Stimulated activated CD8-positive, alpha-beta memory T cell treated with anti-CD3 and anti-CD28 coated beads, Interleukin-12 subunit alpha, Interleukin-12 subunit beta, amount 100 ng/mL, for 1 hour (primary cell): ENCODE data around the gene NOL4L.

Source experiments
- DNase-seq: peaks from one replicate; pipeline ENCODE4 v3.0.0-alpha.2; 2020; ENCODE audit warnings: low read depth

The NOL4L gene

DNA sequence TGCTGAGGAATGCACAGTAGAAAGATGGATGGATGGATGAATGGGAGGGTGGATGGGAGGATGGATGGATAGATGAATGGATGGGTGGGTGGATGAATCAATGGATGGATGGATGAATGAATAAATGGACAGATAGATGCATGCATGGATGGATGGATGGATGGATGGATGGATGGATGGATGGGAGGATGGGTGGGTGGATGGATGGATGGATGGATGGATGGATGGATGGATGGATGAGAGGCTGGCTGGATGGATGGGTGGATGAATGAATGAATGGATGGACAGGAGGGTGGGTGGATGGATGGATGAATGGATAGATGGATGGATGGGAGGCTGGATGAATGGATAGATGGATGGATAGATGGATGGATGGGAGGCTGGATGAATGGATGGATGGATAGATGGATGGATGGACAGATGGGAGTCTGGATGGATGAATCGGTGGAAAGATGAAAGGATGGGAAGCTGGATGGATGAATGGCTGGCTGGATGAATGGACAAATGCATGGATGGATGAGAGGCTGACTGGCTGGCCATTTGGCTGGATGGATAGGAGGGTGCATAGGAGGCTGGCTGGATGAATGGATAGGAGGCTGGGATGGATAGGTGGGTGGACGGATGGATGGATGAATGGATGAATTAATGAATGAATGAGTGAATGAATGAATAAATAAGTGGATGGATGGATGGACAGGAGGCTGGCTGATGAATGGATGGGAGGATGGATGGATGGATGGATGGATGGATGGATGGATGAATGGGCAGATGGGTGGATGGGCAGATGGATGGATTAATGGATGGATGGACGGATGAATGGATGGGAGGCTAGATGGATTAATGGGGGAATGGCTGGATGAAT is 28.3 kb upstream of the NOL4L start:
- no peak for DNase-seq

DNA sequence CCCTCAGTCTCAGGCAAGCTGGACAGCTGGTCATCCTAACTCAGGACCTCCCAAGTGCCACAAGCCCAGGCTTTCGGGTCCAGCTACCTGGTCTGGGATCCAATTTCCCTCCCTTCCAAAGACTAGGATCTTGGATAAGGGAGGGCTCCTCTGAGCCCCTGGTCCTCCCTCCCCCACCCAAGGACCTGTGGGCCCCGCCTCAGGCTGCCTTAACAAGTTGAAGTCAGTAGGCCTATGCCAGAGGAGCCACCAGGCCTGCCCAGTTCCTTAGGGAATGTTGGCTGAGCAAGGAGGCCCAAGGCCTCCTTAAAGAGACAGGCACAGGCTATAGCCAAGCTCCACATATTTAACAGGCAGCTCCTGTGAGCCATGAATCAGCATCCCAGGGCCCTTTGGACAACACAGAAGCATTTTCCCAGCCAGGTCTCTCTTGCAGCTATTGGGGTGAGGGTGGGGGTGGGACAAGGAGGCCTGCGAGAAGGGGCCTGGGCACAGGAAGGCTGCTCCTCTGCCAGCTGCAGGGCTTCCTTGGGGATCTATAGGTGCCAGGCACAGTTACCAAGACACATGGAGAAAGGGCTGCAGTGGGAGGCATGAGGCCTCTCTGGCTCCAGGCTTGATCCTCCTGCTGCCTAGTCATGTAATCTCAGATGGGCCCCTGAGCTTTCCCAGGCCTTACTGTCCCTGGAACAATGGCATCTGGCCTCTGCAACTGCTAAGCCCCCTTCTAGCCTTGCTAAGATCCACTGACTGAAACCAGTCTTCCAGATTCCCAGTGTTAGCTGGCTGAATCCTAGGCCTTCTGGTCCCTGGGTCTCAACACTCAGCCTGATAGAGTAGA is 27.4 kb upstream of the NOL4L start:
- DNase-seq: no peak

DNA sequence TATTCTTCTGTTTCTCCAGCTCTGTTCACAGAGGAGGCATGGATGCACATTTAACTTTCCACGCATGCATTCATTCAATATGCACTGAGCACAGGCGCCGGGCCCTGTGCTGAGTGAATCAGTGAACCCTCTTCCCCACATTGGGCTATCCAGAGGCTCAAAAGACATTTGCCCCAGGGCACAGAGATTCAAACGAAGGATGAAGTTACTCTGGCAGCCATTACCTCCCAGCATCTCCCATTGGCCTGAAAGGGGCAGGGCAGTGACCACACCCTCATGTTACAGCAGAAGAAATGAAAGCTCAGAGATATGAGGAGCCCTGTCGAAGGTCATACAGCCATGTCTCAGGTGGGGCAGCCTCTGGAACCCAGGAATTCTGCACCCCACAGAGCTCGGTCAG is 26.7 kb upstream of the NOL4L start:
- DNase-seq: no peak

DNA sequence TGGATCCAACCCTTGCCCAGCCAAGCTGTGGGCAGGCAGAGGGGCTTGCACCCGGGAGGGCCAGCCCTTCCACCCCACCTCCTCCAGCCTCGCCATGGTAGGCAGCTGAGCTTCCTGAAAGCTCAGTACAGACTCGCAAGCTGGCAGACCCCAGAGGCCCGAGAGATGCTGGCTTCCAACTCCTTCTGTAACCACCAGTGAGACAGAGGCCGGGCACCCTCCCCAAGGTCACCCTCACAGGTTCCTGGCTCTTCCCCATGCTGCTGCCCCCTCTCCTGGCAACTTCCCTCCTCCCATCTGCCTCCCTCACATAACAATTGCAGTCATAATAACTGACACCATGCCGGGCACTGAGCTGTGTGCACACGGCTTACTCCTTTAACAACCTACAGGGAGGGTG is 26.2 kb upstream of the NOL4L start:
- no peak for DNase-seq

DNA sequence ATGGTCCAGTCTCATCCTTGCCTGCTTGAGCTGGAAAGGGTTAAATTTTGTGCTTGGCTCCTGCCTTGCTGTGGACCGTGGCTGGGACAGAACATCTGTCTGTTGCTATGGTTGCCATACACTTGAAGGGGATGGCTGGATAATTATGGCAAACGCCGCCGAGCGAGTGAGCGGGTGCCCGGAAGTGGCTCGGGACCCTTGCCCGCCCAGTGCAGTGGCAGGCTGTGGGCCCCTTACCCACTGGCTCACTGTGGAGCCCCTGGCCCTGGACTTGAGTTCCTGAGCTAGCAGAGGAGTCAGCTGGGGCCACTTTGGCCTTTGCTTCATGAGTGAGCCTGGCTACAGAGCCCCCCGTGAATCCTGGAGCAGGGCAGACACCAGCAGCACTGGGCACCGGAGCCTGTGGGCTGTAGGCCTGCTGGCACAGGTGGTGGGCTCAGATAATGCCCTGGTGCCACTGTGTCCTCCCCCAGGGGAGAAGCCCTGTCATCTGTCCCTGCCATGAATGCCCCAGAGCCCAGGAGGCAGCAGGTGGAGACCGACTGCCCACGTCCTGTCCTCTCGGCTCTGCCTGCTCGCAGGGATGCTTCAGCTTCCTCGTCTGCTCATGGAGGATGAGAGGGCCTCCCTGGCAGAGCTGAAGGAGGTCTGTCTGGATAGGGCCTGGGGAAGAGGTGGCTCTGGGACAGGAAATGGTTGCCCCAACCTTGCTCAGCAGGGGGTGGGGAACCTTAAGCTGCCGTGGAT is 25.5 kb upstream of the NOL4L start:
- DNase-seq: no peak

DNA sequence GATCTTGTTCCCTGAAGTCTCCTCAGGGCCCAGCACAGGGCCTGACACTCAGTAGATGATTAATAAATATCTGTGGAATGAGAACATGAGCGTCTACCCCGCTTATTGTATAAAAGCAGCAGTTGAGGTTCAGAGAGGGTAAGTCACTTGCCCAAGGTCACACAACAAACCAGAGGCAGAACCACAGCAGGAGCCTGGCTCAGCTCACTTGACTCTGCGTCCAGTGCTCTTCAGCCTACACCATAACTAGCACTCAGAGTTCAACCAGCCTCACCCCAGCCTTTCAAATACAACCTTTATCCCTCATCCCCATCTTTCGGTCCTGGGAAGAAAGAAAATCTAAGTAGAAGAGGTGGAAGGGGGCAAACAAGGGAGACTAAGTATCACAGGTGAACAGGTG is 24.9 kb upstream of the NOL4L start:
- DNase-seq: no peak

DNA sequence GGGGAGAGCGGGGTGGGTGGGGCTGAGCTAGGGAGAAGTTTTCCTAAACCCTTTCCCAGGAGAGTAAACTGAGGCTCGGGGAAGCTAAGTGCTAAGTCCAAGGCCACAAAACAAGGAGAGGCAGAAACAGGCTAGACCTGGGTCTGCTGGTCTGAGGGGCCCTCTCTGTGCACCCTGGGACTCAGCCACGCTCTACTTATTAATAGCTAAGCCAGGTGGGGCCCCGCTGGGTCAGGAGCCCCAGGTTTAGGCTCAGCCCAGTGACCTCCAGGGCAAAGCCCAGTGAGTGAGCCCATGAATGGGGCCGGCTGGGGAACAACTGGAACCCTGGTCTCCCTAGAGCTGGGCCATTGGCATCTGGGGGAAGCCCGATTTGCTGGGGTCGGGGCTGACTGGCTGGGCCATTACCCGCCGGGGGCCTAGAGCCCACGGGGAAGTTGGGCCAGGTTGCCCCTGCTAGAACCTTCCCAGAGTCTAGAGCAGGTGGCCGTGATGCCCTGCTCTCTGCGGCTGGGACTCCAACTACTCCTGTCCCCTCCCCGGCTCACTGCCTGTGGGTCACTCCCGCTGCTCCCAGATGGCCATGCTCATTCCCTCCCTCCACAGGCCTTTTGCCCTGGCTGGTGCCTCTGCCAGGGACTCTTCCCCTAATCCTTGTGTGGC is 24.1 kb upstream of the NOL4L start:
- DNase-seq: no peak

DNA sequence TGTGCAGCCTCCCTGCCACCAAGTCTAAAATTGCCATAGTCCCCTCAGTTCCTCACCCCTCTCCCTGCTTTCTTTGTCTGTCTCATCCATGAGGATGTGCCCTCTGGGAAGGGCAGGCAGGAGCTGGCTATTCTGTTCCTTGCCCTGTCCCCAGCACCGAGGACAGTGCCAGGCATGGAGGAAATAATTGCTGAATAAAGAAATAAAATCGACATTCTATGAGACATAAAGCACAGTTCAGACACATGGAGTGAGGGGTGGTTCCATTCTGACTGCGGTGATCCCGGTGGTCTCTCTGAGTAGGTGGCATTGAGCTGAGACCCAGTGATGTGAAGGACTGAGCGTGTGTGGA is 23.5 kb upstream of the NOL4L start:
- no peak for DNase-seq

DNA sequence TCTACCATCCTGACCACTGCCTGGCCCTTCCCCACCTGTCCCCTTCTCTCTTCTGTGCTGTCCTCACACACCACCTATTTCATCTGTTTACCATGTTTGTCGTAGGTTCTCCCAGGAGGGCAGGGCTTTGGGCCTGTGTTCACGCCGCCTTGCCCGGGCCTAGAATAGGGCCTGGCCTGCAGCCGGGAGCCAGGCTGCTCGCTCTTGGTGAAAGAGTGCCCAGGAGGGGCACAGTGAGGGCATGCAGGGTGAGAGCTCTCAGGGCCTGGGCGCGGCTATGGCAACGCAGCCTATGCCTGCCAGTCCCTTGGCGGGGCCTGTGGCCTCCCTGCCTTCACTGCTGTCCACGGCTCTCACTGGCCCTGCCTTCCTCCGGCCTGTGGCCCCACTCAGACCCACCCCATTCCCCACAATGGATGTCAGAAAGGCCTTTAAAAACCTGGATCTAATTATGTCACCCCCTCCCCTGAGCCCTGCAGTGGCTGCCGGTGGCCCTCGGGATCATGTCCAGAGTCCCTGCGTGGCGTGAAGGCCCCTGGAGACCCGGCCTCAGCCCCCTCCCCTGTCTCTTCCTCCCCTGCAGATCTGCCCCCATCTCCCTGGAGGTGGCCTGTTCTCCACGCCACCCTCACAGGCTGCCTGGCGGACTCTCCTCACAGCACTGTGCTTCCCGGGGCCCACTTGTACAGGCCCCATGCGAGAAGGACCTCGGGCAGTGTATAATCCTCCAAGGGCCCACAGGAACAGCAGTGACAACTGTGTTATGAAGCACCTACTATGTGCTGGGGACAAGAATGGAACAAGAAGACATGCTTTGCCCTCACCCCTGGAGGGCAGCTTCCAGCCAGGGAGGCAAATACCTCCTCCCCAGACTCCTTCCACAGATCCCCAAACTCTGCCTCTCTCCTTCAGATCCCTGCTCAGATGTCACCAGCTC is 22.9 kb upstream of the NOL4L start:
- DNase-seq: no peak

DNA sequence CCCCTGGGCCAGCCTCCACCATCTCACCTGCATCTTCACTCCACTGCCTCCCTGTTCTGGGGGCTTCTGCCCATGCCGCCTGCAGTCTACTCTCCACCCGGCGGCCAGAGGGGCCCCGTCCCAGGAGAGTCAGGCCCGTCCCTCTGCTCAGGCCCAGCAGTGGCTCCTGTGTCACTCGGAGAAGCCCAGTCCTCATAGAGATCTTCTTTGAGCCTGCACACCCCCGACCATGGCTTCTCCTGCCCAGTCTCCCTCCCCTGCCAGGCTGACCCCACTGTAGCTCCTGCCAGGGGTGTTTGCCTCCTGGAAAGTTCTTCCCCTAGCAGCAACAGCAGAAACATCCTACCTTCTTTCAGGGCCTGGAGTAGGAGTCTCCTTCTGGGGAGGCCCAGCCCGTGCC is 22.2 kb upstream of the NOL4L start:
- no peak for DNase-seq

DNA sequence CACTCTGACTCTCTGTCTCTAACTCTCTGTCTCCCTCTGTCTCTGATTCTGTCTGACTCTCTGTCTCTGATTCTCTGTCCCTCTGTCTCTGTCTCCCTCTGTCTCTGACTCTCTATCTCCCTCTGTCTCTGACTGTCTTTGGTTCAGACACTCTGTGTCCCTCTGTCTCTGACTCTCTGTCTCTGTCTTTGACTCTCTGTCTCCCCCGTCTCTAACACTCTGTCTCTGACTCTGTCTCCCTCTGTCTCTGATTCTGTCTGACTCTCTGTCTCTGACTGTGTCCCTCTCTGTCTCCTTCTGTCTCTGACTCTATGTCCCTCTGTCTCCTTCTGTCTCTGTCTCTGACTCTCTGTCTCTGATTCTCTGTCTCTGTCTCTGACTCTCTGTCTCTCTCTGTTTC is 21.7 kb upstream of the NOL4L start:
- DNase-seq: no peak

DNA sequence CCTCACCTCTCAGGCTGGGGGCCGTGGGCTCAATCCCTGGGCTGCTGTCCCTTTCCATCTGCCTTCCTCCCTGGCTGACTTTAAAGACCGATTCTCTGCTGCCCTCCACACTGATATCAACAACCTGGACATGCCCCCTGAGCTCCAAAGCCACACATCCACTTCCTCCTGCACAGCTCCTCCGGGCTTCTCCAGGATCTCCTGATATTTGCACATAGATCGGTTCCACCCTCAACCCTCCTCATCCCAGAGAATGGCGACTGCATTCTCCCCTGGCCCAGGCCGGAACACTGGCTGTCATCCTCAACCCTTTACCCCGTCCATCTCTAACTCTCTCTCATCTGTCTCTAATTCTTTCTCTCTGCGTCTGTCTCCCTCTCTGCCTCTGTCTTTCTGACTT is 21.0 kb upstream of the NOL4L start:
- DNase-seq: no peak

DNA sequence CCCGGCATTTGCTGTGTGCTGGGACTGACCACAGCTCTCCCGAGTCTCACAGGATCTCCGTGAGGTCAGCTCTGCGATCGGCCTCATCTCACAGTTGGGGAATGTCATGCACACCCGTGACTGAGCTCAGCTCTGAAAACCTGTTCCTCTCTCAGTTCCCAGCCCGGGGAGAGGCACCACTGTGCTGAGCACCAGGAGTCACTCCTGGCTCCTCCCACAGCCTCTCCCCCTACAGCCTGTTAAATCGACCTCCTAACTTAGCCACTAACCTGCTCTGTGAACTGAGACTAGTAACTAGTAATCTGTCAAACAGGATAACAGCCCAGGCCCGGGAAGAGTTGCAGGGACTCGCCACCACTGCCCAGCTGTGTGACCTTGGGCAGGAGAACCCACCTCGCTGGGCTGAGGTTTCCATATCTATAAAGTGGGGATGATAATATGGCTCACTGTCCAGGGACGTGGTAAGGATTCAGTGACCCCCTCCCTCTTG is 20.1 kb upstream of the NOL4L start:
- DNase-seq: no peak

DNA sequence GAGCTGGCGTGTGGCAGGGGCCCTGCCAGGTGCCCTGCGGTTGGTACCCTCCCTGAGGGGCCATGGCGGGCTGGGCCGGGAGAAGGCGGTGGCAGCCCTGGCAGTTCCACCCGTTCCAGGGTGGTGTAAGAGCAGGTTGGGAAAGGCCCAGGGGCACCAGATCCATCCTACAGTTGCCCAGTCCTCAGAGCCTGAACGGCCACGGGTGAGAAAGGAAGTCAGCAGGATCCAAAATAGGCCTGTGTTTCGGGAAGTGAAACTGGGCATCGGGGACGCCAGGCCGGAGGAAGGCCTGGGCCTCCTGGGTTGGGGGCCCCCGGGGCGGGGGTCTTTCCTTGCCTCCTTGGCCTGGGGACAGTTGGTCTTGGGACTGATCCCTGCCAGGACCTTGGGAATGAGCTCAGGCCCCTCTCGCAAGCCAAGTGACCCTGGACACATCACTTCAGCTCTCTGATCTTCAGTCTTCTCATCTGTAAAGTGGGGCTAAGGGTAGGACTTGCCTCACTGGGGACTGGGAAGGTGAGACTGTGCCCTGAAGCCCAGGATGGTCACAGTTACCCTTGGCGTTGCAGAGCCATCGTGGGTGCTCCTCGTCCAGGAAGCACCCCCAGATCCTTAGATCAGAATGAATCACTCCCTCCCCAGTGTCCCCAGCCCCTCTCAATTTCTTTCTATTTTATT is 18.1 kb upstream of the NOL4L start:
- no peak for DNase-seq

DNA sequence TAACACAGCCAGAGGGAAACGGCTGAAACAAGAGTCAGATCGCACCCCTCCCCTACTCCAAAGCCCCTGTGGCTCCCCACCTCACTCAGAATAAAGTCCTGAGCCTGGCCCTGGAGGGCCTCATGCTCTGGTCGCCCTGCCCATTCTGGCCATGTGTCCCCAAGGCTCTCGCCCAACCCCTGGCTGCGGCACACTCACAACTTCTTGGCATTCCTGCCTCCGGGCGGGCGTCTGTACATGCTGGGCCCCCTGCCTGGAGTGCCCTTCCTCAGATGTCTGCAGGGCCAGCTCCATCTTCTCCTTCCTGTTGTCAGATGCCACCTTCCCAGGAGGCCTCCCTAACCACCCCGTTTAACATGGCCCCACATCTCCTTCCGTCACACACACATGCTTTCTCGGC is 17.1 kb upstream of the NOL4L start:
- no peak for DNase-seq

DNA sequence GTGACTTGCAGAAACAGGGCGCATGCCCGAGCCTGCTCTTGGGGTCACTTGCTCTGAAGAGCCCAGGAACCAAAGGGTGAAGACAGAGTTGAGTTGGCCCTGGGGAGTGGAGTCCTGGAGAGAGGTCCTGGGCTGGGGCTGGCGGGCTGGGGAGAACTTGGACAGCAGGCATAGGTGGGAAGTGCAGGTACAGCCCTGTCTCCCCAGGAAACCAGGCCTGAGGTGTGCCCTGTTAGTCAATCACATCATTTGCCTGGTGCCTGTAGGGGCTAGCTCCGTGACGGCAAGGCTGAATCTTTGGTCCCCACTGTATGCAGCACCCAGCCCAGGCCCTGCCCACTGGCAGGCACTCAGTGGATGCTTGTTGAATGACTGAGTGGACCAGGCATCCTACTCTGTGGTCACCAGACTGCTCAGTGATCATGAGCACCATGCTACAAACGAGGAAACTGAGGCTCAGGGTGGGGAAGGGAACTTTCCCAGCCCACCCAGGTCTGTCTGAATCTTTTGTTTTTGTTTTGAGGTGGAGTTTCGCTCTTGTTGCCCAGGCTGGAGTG is 15.6 kb upstream of the NOL4L start:
- DNase-seq: no peak

DNA sequence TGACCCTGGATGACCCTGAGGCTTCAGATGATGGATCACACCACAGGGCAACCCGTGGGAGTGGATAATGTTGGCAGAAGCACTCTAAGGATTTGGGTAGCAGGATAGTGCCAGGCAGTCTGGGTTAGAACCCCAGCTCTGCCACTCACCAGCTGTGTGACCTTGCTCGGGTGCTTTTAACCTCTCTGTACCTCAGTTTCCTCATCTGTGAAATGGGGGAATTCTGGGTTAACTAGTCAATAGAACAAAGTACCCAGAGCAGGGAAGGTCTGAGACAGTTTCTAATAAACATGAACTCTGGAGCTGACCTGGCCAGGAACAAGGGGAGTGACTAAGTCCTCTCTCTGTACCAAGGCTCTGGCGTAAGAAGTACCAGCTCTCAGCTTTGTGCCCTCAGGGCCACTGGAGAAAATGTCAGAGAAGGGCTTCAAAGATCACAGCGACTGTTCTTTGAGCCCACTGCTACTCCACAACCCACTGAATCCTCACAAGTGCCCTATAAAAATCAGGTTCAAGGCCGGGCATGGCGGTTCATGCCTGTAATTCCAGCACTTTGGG is 14.7 kb upstream of the NOL4L start:
- no peak for DNase-seq

DNA sequence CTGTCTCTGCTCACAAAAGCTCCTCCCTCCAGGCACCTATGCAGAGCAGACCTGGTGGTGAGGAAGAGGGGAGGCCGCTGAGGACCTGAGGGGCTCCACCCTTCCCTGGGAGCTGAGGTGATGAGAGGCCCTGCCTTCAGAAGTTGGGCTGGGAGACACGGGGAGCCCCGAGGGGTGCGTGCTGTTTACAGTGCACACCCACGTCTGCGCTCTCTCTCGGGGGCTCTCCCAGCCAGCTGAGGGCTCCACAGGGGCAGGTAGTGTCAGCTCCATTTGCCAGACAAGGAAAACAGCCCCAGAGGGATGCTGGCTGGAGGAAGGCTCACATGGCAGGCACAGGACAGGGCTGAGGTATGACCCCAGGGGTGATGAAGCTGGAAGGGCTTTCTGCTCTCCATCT is 13.5 kb upstream of the NOL4L start:
- no peak for DNase-seq

DNA sequence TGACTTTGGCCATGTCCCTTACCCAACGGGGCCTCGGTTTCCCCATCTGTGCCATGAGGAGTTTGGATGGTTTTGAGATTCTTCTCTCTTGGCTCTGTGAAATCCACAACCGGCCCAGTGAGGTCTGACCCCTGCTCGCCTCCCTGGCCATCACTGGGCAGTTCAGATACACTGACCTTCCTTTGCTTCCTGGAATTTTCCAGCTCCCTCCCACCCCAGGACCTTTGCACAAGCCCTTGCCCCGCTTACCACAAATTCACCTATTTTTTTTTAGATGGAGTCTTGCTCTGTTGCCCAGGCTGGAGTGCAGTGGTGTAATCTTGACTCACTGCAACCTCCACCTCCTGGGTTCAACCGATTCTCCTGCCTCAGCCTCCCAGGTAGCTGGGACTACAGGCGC is 12.6 kb upstream of the NOL4L start:
- no peak for DNase-seq
